Measurements from ENCODE around the gene MISP.
A peak's percentile ranks its signal among the peaks of the same experiment; 100 is the strongest.
"Not testable (repeated sequence)": the region's sequence is repeated elsewhere in the genome, so short reads cannot be mapped to it uniquely, and the experiment has no call there.

The MISP gene

GRCh38 chr19:725461-726089 lies 25.3 kb upstream of the MISP start:
- no peak for DNase-seq (ENCODE audit: low read depth in 3 of 3, low spot score in 1 of 3)

GRCh38 chr19:726993-727956 lies 23.6 kb upstream of the MISP start:
- no peak for DNase-seq (ENCODE audit: low read depth in 3 of 3, low spot score in 1 of 3)

GRCh38 chr19:728011-728410 lies 22.9 kb upstream of the MISP start:
- no peak for DNase-seq (ENCODE audit: low read depth in 3 of 3, low spot score in 1 of 3)

- DNase-seq (ENCODE audit: low read depth in 3 of 3, low spot score in 1 of 3) = not testable (repeated sequence)
Observed at GRCh38 chr19:729564-729963, 21.3 kb upstream of the MISP start.

DNA sequence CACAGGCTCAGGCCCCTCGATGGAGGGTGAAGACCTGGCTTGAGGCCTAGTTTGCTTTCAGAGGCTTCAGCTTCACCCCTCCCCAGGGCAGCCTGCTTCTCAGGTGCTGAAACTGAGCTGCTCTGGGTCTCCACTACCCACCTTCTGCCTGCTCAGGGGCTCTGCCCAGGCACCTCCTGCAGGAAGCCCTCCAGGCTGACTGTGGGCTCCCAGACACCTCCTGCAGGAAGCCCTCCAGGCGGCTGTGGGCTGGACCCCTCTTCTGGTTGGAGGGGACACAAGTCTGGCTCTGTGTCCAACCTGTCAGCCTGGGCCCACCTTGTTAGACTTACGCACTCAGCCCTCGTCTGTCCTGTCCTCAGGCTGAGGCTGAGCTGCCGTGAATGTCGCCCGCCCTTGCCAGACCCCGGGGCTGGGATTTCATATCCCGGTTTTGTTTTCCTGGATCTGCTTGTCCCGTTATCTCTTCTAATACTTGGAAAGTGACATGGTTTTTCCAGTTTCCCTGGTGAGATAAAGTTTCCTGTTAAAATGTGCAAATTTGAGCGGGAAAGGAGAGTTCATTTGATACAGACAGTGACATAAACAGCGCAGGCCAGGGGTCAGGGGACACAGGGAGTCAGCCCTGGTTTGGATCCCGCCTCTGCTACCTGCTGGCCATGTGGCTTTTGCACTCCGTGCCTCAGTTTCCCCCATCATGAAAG lies 20.8 kb upstream of the MISP start:
- DNase-seq (ENCODE audit: low read depth in 3 of 3, low spot score in 1 of 3) = no peak

DNA sequence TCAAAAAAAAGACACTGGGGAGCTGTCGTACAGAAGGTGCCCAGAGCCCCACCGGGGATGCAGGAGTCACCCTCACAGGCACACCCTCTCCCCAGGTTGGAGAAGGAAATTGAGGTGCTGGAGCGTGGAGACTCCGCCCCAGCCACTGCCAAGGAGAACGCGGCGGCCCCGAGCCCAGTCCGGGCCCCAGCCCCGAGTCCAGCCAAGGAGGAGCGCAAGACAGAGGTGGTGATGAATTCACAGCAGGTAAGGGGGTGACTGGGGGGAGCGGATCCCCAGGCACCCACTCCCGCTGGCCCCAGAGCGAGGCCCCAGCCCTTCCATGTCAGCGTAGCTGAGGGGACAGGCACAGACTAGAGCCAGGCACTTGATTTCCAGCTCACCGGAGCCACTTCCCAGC lies 19.9 kb upstream of the MISP start:
- no peak for DNase-seq (ENCODE audit: low read depth in 3 of 3, low spot score in 1 of 3)

DNA sequence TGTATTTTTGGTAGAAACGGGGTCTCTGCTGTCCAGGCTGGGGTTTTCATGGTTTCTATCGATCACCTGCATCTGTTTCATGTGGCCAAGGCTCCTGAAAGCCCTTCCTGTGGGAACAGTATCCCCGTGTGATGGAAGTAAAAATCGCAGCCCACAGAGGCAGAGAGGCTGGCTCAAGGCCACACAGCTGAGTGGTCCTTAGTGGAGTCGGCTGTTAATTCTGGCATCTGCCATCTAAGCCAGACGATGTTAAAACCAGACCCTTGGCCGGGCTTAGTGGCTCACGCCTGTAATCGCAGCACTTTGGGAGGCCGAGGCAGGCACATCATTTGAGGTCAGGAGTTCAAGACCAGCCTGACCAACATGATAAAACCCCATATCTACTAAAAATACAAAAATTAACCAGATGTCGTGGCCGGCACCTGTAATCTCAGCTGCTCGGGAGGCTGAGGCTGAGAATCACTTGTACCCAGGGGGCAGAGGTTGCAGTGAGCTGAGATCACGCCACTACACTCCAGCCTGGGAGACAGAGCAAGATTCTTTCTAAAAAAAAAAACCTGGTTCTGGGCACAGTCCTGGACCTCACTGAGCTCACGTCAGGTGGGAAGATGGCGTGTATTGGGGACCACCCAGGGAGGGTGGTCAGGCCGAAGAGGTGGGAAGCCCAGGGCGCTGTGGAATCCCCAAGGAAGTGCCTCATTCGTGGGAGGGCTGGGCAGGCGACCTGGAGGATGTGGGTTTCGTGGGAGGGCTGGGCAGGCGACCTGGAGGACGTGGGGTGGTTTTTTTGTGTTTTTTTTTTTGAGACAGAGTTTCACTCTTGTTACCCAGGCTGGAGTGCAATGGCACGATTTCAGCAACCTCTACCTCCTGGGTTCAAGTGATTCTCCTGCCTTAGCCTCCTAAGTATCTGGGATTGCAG lies 18.5 kb upstream of the MISP start:
- no peak for DNase-seq (ENCODE audit: low read depth in 3 of 3, low spot score in 1 of 3)

GRCh38 chr19:734716-735115 lies 16.2 kb upstream of the MISP start:
- no peak for DNase-seq (ENCODE audit: low read depth in 3 of 3, low spot score in 1 of 3)

DNA sequence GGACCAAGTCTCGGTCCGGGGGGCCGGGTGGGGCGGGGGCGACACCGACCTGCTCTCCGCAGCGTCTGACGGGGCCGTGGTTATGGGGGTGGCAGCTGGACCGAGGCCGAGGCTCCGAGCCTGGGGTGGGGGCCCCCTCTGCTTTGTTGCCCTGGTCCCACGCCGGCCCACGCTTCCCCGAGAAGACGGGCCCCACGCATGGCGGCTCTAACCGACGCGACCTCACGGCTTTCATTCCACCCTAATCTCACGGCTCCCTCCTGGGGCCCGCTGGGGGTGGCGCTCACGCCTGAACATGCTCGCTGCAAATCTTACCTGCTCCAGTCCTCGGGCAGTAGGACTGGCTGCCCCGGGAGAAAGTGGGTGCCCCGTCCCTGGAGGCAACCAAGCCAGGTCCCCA lies 14.8 kb upstream of the MISP start:
- no peak for DNase-seq (ENCODE audit: low read depth in 3 of 3, low spot score in 1 of 3)

DNA sequence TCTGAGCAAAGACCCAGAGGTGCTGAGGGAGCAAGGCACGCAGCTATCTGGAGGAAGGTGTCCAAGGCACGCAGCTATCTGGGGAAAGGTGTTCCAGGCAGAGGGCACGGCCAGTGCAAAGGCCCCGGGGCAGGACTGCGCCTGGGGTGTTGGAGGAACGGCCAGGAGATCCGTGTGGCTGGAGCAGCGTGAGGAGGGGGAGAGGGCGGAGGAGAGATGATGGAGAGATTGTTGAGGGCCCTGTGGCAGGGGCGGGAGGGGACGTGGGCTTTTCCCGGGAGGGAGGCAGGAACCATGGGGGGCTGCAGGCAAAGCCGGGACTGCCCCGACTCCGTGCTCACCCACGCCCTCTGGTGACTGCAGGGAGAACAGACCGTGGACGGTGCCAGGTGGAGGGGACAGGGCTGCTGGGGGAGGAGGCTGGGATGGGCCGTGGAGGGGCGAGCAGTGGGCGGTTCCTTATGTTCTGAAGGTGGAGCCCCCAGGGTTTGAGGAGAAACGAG lies 13.3 kb upstream of the MISP start:
- DNase-seq (ENCODE audit: low read depth in 3 of 3, low spot score in 1 of 3) = peak; percentile 12 to 52 (median 28)

DNA sequence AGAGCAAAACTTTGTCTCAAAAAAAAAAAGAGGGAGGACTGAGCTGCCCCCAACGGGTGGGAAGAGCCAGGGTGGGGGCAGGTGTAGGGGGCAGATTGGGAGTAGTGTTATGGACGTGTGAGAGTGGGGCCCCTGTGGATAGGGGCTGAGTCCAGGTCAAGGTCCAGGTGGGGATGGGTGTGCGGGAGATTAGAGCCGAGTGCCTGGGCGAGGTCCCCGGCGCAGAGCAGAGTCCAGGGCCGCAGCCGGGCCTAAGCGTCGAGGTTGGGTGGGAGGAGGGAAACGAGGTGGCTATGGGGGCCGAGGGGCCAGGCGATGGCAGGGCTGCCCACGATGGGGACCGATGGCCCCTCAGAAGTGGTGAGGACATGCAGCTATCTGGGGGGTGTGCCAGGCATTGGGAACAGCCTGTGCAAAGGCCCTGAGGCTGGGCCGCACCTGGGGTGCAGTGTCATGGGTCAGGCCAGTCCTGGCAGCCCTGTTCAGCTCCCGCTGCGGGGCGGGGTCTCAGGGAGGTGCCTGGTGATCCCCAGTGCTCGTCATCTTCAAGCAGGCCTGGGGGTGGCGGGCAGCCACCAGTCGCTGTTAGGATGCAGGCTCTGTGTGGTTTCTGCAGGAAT lies 12.3 kb upstream of the MISP start:
- DNase-seq (ENCODE audit: low read depth in 3 of 3, low spot score in 1 of 3) = no peak

GRCh38 chr19:739998-740715 lies 10.8 kb upstream of the MISP start:
- DNase-seq (ENCODE audit: low read depth in 3 of 3, low spot score in 1 of 3) = no peak

DNA sequence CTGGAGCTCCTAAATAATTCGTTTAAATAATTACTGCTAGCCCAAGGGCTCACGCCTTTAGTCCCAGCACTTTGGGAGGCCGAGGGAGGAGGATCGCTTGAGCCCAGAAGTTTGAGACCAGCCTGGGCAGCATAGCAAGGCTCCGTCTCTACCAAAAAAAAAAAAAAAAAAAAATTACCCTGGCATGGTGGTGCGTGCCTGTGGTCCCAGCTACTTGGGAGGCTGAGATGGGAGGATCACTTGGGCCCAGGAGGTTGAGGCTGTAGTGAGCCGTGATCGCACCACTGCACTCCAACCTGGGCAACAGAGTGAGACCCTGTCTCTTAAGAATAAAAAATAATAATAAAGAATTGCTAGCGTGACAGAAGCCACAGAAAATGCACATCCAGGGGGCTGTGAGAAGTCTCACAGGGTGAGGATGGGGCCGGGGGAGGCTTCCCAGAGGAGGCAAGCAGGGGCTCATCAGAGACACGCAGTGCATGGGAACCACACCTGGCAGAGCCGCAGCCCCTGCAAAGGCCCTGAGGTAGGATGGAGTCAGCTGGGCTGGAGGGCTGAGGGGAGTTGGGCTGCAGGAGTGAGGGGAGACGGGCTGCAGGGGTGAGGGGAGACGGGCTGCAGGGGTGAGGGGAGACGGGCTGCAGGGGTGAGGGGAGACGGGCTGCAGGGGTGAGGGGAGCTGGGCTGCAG lies 10.0 kb upstream of the MISP start:
- DNase-seq (ENCODE audit: low read depth in 3 of 3, low spot score in 1 of 3) = not testable (repeated sequence)

DNA sequence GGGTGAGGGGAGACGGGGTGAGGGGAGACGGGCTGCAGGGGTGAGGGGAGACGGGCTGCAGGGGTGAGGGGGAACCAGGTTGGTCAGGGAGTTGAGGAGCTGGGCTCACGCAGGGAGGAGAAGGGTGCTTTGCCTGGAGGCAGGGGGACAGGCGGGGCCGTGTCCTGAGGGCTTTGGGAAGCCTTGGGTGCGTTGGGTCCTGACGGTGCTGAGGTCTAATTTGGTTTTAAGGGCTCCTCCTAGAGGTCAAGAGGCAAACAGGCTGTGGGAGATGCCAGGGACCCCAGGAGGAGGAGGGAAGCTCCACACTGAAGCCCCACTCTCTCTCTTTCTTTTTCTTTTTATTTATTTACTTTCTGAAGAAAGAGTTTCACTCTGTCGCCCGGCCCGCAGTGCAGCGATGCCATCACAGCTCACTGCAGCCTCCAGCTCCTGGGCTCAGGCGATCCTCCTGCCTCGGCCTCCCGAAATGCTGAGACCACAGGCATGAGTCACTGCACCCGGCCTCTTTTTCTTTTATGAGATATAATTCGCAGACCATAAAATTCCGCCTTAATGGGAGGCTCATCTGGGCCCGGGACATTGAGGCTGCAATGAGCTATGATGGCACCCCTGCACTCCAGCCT lies 9.3 kb upstream of the MISP start:
- DNase-seq (ENCODE audit: low read depth in 3 of 3, low spot score in 1 of 3) = no peak

- no peak for DNase-seq (ENCODE audit: low read depth in 3 of 3, low spot score in 1 of 3)
Observed at GRCh38 chr19:742540-743075, 8.3 kb upstream of the MISP start.

DNA sequence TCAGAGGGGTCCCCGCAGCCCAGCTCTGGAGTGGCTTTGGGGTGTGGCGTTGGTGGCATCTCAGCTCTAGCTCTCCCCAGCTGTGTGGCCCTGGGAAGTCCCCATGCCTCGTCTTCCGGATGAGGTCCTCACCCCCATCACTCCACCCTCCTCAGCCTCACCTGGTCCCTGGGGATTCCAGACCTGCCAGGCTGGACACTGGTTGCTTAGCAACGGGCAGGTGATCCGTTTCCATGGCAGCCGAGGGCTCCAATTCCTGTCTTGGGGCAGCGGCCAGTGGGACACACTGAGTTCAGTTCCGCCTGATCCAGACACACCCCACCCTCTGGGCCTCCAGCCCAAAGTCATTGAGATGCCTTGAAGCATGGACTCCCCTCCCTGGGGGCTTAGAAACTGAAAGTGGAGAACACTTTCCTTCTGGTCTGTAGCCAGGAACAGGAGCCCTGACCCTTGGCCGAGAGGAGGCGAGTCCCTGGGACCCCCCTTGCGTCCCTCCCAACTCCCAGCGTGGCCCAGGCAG lies 7.7 kb upstream of the MISP start:
- DNase-seq (ENCODE audit: low read depth in 3 of 3, low spot score in 1 of 3) = no peak

DNA sequence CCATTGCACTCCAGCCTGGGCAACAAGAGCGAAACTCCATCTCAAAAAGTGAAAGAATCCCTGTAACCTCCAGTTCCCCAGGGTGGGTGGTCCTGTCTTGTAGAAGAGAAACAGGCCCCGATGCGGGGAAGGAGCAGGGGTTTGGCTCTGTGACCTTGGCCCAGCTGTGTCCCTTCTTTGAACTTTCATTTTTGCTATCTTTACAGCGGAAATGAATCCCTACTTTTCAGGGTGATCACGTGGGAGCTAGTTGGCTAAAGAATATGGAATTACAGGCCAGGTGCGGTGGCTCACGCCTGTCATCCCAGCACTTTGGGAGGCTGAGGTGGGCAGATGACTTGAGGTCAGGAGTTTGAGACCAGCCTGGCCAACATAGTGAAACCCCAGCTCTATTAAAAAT lies 5.8 kb upstream of the MISP start:
- not testable (repeated sequence) for DNase-seq (ENCODE audit: low read depth in 3 of 3, low spot score in 1 of 3)

GRCh38 chr19:746208-746819 lies 4.6 kb upstream of the MISP start:
- DNase-seq (ENCODE audit: low read depth in 3 of 3, low spot score in 1 of 3) = no peak
